Gastroesophageal sphincter (tissue), 3 donors: Measurements from ENCODE around the gene OAS2.

ENCODE experiments used
- CTCF ChIP-seq, 4 experiments: fragments of 200-600 bp in 2 of 4; fragments of 450-650 bp in 2 of 4; sonication (generic) in 1 of 4; IDR thresholded peaks; one replicate each; pipeline ENCODE4 v1.5.1; 2017 to 2019; ENCODE audit warnings: antibody characterized with exemption in 4 of 4, mild to moderate bottlenecking in 2 of 4, moderate library complexity in 2 of 4
- POLR2A ChIP-seq, 2 donors: fragments of 450-650 bp; IDR thresholded peaks; one replicate each; pipeline ENCODE4 v1.6.1; 2017; ENCODE audit warnings: antibody characterized with exemption in 2 of 2, mild to moderate bottlenecking in 2 of 2, moderate library complexity in 1 of 2
- POLR2AphosphoS5 ChIP-seq: sonication (generic); formaldehyde crosslinking; IDR thresholded peaks from one replicate; pipeline ENCODE4 v1.6.1; 2017; ENCODE audit warnings: antibody characterized with exemption

- no peak for TF ChIP-seq CTCF (IDR thresholded peaks at IDR 0.05)
- no peak for TF ChIP-seq POLR2A (IDR thresholded peaks at IDR 0.05)
- no peak for TF ChIP-seq POLR2AphosphoS5
Measured at GRCh38 chr12:112998987-112999767, 20.9 kb downstream of the OAS2 start.
